GM12878 (cell line): Measurements from ENCODE around the gene CASS4. TPM values are rescaled to one million over a fixed set of nuclear protein-coding genes. Genes with fewer than 3 reads are reported as not detected.

Experiments
- ATAC-seq: fragments of 200-7000 bp; cut with Tn5 transposase; 3 replicates; pipeline ENCODE4 v1.9.1; 2020; ENCODE audit warnings: mild to moderate bottlenecking, moderate library complexity
- BruUV-seq: library from RNA; stranded (reverse); fragments of 400-500 nt; replicated peaks from 2 replicates; lab custom pipeline; 2021; lab: Mats Ljungman, UMichigan
- CTCF ChIA-PET: fragments of 300-600 bp; sonication (Branson Sonifier 250); formaldehyde crosslinking; extraction: SDS; loops from one replicate; lab custom pipeline; 2021; ENCODE audit warnings: inconsistent platforms; lab: Yijun Ruan, JAX
- POLR2A ChIA-PET: fragments of 350-600 bp; formaldehyde crosslinking; extraction: SDS; loops from one replicate; lab custom pipeline; 2021; ENCODE audit warnings: inconsistent platforms; lab: Charles Lee
- RAD21 ChIA-PET: fragments of 300-600 bp; sonication (Branson Sonifier 250); formaldehyde crosslinking; loops from one replicate; lab custom pipeline; 2023; ENCODE audit warnings: antibody characterized with exemption; ENCODE audit not compliant: unreplicated experiment; lab: Charles Lee
- SMC1A ChIA-PET: fragments of 300-600 bp; sonication (Branson Sonifier 250); formaldehyde crosslinking; loops from one replicate; lab custom pipeline; 2023; ENCODE audit not compliant: unreplicated experiment, uncharacterized antibody; lab: Charles Lee
- DNase-seq: peaks from one replicate; pipeline ENCODE4 v3.0.0-alpha.2; 2011; ENCODE audit warnings: low read depth, low spot score
- FAIRE-seq: peaks from 3 replicates; lab custom pipeline; 2011; peaks lifted over from hg19 to GRCh38; lab: Jason Lieb, UNC
- H2AFZ ChIP-seq: 2 replicates; pipeline ENCODE4 v1.6.0; 2011; ENCODE audit warnings: low read depth, low read length, control low read depth; ENCODE audit not compliant: control insufficient read depth
- H3K27ac ChIP-seq: 2 replicates; pipeline ENCODE4 v1.5.1; 2011; ENCODE audit warnings: control low read depth; ENCODE audit not compliant: control insufficient read depth, insufficient read depth
- H3K27me3 ChIP-seq, 2 experiments: replicated peaks in 1 of 2; 2 replicates each; pipeline versions ENCODE4 v1.6.0 to v1.6.1; 2011; ENCODE audit warnings: low read length in 1 of 2; ENCODE audit not compliant: control insufficient read depth in 2 of 2, insufficient read depth in 2 of 2
- H3K36me3 ChIP-seq, 2 experiments: 2 replicates each; pipeline ENCODE4 v1.5.1; 2011; ENCODE audit warnings: low read length in 1 of 2; ENCODE audit not compliant: control insufficient read depth in 2 of 2, insufficient read depth in 2 of 2
- H3K4me1 ChIP-seq: 2 replicates; pipeline ENCODE4 v1.6.1; 2011; ENCODE audit warnings: mild to moderate bottlenecking, low read length, moderate library complexity, mixed read lengths; ENCODE audit not compliant: control insufficient read depth, insufficient read depth
- H3K4me2 ChIP-seq: 2 replicates; pipeline ENCODE4 v1.6.0; 2011; ENCODE audit warnings: control low read depth; ENCODE audit not compliant: control insufficient read depth, insufficient read depth
- H3K4me3 ChIP-seq: fragments of 200-600 bp; sonication (generic); 2 replicates; pipeline ENCODE4 v1.5.1; 2016
- H3K79me2 ChIP-seq: 2 replicates; pipeline ENCODE4 v1.6.0; 2011; ENCODE audit warnings: low read length; ENCODE audit not compliant: control insufficient read depth, insufficient read depth
- H3K9ac ChIP-seq: 2 replicates; pipeline ENCODE4 v1.8.0; 2011; ENCODE audit warnings: low read length, control low read depth, mixed read lengths; ENCODE audit not compliant: control insufficient read depth, insufficient read depth
- H3K9me3 ChIP-seq: replicated peaks from 3 replicates; pipeline ENCODE4 v1.5.1; 2011; ENCODE audit warnings: mild to moderate bottlenecking, low read length; ENCODE audit not compliant: control insufficient read depth, insufficient read depth
- H4K20me1 ChIP-seq: 2 replicates; pipeline ENCODE4 v1.6.0; 2011; ENCODE audit not compliant: control insufficient read depth, insufficient read depth
- IKZF1 ChIP-seq: fragments of 450-650 bp; conservative IDR thresholded peaks from 2 replicates; pipeline ENCODE4 v1.6.1; 2017; ENCODE audit warnings: antibody characterized with exemption, mild to moderate bottlenecking
- MAX ChIP-seq: IDR thresholded peaks from 2 replicates; pipeline ENCODE4 v1.6.1; 2012; ENCODE audit warnings: low read depth, low read length, improper control_type of control experiment
- NFXL1 ChIP-seq: fragments of 450-650 bp; IDR thresholded peaks from 2 replicates; pipeline ENCODE4 v1.6.1; 2017; ENCODE audit warnings: antibody characterized with exemption, mild to moderate bottlenecking, borderline replicate concordance
- PKNOX1 ChIP-seq: fragments of 450-650 bp; IDR thresholded peaks from 2 replicates; pipeline ENCODE4 v1.6.1; 2016; ENCODE audit warnings: mild to moderate bottlenecking
- POU2F2 ChIP-seq: IDR thresholded peaks from 3 replicates; pipeline ENCODE4 v1.6.1; 2011; ENCODE audit warnings: low read depth, mild to moderate bottlenecking, low read length, borderline replicate concordance
- TCF12 ChIP-seq: IDR thresholded peaks from 2 replicates; pipeline ENCODE4 v1.6.1; 2011; ENCODE audit warnings: low read depth, mild to moderate bottlenecking, low read length
- ZNF24 ChIP-seq: fragments of 450-650 bp; IDR thresholded peaks from 2 replicates; pipeline ENCODE4 v1.6.1; 2017; ENCODE audit warnings: antibody characterized with exemption, mild to moderate bottlenecking
- WGBS: methylation state at CpG from one replicate; pipeline ENCODE4 v1.1.6; 2016; ENCODE audit warnings: low lambda C conversion rate; ENCODE audit not compliant: insufficient replicate concordance, insufficient coverage; ENCODE audit errors: missing lambda C conversion rate; 5-methylcytosine and 5-hydroxymethylcytosine counted together
- in situ Hi-C: fragments of 300-500 bp; cut with MboI; formaldehyde crosslinking; loops from 9 replicates; pipeline ENCODE4 v1.14.3; 2018; ENCODE audit warnings: mixed read lengths
- intact Hi-C: fragments of 100-400 bp; cut with micrococcal nuclease; formaldehyde crosslinking; loops from one replicate; pipeline ENCODE4 v1.14.2; 2022; ENCODE audit not compliant: unreplicated experiment
- polyA plus RNA-seq, 11 experiments: library from polyadenylated mRNA; depleted of rRNA in 4 of 11; unstranded in 6 of 11; stranded (reverse) in 5 of 11; fragments of >200 nt; fragmentation: Nextera tagmentation in 4 of 11; fragmentation: Illumina TruSeq in 1 of 11; extraction: Ambion mirVana in 4 of 11; extraction: Trizol in 1 of 11; gene quantifications; 1 replicate in 1 of 11; 2 replicates in 10 of 11; pipeline versions ENCODE4 v1.2.1 to v1.2.3, GENCODE V29; 2011 to 2016; ENCODE audit warnings: inconsistent platforms in 2 of 11, missing spikeins in 2 of 11, low read depth in 1 of 11
- total RNA-seq, 4 experiments: library from RNA; depleted of rRNA in 3 of 4; stranded (reverse); fragments of >200 nt in 3 of 4; fragmentation: Illumina TruSeq in 1 of 4; extraction: Trizol in 1 of 4; gene quantifications; 2 replicates each; pipeline versions ENCODE4 v1.2.1 to v1.2.3, GENCODE V29; 2013 to 2021

The CASS4 gene
- total and polyA plus RNA-seq, 10 of the 15 experiments (the other 5 are each of a cell fraction or from before 2014, with no cell fraction given): 0.04 to 0.24 (median 0.11) TPM; not detected in 1

DNA sequence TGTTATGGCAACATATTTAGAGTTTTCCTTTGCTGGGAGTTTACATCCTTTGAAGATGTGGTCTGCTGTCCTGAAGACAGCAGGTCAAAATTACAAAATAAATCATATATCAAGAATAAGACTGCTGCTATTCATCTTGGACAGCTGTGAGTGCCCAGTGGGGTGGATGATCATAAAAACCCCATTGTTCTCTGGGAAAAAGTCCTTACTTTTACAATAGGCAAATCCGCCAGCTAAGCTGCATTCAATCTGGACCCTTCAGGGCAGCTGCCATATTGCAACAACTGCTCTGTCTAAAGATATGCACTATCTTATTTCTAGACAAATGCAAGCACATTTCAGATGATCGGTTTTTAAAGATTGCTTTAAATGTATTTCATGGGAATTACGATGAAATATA, 19.4 kb downstream of the CASS4 start:
- DNase-seq (no peak), ATAC-seq (no peak), FAIRE-seq (no peak)
- ChIA-PET SMC1A (interaction anchor here (1.9 kb wide), 1 partner anchor 8 kb away, joined by 5 read pairs; no protein-coding TSS in a partner anchor), RAD21 (interaction anchor here (0.7 kb wide), 1 partner anchor 38 kb away, joined by 5 read pairs; no protein-coding TSS in a partner anchor), CTCF (no interaction called here), POLR2A (interaction anchor here (0.7 kb wide), 1 partner anchor 1041 kb away, joined by 4 read pairs; no protein-coding TSS in a partner anchor)
- in situ Hi-C loops: no loop called here
- Histone ChIP-seq H3K36me3 (no peaks in the 10 kb centered on the region), H3K27me3 (no peaks in the 10 kb centered on the region), H4K20me1 (no peaks in the 10 kb centered on the region), H3K79me2 (no peaks in the 10 kb centered on the region), H3K4me1 (peaks cover 10% of the 10 kb centered on the region), H3K9me3 (no peaks in the 10 kb centered on the region), H2AFZ (no peak overlapping the region), H3K9ac (no peak overlapping the region), H3K27ac (no peak overlapping the region), H3K4me2 (no peak overlapping the region), H3K4me3 (no peak overlapping the region)
- no TSS peak for BruUV-seq
- intact Hi-C loops: no loop called here
- 78% methylated on average over 3 of the region's 3 CpGs for WGBS
- TF ChIP-seq IKZF1 (no peak), MAX (no peak), PKNOX1 (no peak), POU2F2 (no peak), TCF12 (no peak), ZNF24 (no peak), NFXL1 (no peak)
